ENCODE results near the gene CDAN1. TPM values are rescaled to one million over a fixed set of nuclear protein-coding genes. Genes with fewer than 3 reads are reported as not detected.
A peak's percentile ranks its signal among the peaks of the same experiment; 100 is the strongest.

Gene CDAN1
- total RNA-seq, 2 donors from 2014 or later, result 11.0 to 31.6 TPM

GRCh38 chr15:42707873-42708544, 28.9 kb downstream of the CDAN1 start:
- H3K9me3 ChIP-seq, result no peaks in the 10 kb centered on the region
- no peak for DNase-seq
- H3K4me1 ChIP-seq, result no peaks in the 10 kb centered on the region
- H3K4me3 ChIP-seq, result no peak overlapping the region
- no peaks in the 10 kb centered on the region for H3K27me3 ChIP-seq
- no peaks in the 10 kb centered on the region for H3K36me3 ChIP-seq
- no peak overlapping the region for H3K9ac ChIP-seq (ENCODE audit: low read depth in 2 of 2, low read length in 2 of 2)
- intact Hi-C loops (cut with DNase I), result no loop called here
- TF ChIP-seq CTCF (IDR thresholded peaks at IDR 0.05), result no peak
- H3K27ac ChIP-seq, result no peak overlapping the region

DNA sequence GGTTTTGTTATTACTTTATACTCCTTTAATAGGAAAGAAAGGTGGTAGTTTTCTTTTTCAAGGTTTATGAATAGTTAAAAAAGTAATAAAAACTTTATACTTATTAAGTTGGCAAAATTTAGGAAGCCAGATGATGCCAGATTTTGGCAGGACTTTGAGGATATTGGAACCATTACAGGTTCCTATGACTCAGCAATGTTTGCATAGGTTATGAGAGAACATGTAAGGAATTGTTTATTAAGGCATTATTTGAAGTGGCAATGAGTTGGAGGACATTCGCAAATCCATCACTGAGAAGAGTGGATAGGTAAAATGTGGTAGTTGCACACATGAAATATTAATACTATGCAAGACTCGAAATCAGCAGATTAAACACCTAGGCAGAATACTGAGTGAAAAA, 29.9 kb downstream of the CDAN1 start:
- H3K27me3 ChIP-seq, result no peaks in the 10 kb centered on the region
- intact Hi-C loops (cut with DNase I), result no loop called here
- no peak for DNase-seq

DNA sequence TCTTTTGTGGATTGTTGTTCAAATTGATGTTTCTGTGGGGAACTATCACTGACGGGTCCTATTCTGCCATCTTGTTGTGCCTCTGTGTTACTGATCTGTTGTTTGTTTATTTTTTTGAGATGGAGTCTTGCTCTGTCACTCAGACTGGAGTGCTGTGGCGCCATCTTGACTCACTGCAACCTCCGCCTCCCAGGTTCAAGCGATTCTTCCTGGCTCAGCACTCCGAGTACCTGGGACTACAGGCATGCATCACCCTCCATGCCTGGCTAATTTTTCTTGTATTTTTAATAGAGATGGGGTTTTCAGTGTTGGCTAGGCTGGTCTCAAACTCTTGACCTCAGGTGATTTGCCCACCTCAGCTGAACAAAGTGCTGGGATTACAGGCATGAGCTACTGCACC, 31.6 kb downstream of the CDAN1 start:
- DNase-seq, result no peak
- H3K27me3 ChIP-seq, result no peaks in the 10 kb centered on the region
- no peaks in the 10 kb centered on the region for H3K9me3 ChIP-seq
- no peak overlapping the region for H3K4me3 ChIP-seq
- intact Hi-C loops (cut with DNase I), result loop anchor here (2.0 kb wide), 1 partner anchor 221 kb away; no protein-coding TSS in a partner anchor
- no peaks in the 10 kb centered on the region for H3K36me3 ChIP-seq
- no peak for TF ChIP-seq CTCF (IDR thresholded peaks at IDR 0.05)
- no peak overlapping the region for H3K9ac ChIP-seq (ENCODE audit: low read depth in 2 of 2, low read length in 2 of 2)
- no peak overlapping the region for H3K27ac ChIP-seq
- no peaks in the 10 kb centered on the region for H3K4me1 ChIP-seq

More for the DNA sequence above, 29.9 kb downstream of the CDAN1 start:
- Histone ChIP-seq H3K9me3 (no peaks in the 10 kb centered on the region), H3K9ac (ENCODE audit: low read depth in 2 of 2, low read length in 2 of 2) (no peak overlapping the region), H3K27ac (no peak overlapping the region), H3K36me3 (no peaks in the 10 kb centered on the region), H3K4me1 (no peaks in the 10 kb centered on the region), H3K4me3 (no peak overlapping the region)
- TF ChIP-seq CTCF (IDR thresholded peaks at IDR 0.05), result no peak

- H3K4me3 ChIP-seq, result no peak overlapping the region
- TF ChIP-seq CTCF (IDR thresholded peaks at IDR 0.05), result peak; percentile 69
- no peaks in the 10 kb centered on the region for H3K4me1 ChIP-seq
- no peak overlapping the region for H3K27ac ChIP-seq
- no peak overlapping the region for H3K9ac ChIP-seq (ENCODE audit: low read depth in 2 of 2, low read length in 2 of 2)
- no peaks in the 10 kb centered on the region for H3K36me3 ChIP-seq
- H3K27me3 ChIP-seq, result no peaks in the 10 kb centered on the region
- peak; percentile 68 for DNase-seq
- intact Hi-C loops (cut with DNase I), result loop anchor here (2.0 kb wide), 1 partner anchor 222 kb away; no protein-coding TSS in a partner anchor
- H3K9me3 ChIP-seq, result no peaks in the 10 kb centered on the region
These were observed 32.4 kb downstream of the CDAN1 start for GRCh38 chr15:42704492-42704926.

- Histone ChIP-seq H3K27ac (no peak overlapping the region), H3K27me3 (no peaks in the 10 kb centered on the region), H3K4me3 (no peak overlapping the region), H3K4me1 (no peaks in the 10 kb centered on the region), H3K9ac (ENCODE audit: low read depth in 2 of 2, low read length in 2 of 2) (no peak overlapping the region), H3K9me3 (no peaks in the 10 kb centered on the region), H3K36me3 (no peaks in the 10 kb centered on the region)
- no peak for TF ChIP-seq CTCF (IDR thresholded peaks at IDR 0.05)
- intact Hi-C loops (cut with DNase I), result no loop called here
- DNase-seq, result no peak
These were observed 40.3 kb downstream of the CDAN1 start for GRCh38 chr15:42696626-42697025.
